BJ (cell line): ENCODE measurements around the gene BCAS1. TPM values are rescaled to one million over a fixed set of nuclear protein-coding genes. Genes with fewer than 3 reads are reported as not detected.
"Not testable (repeated sequence)": the region's sequence is repeated elsewhere in the genome, so short reads cannot be mapped to it uniquely, and the experiment has no call there.

ENCODE experiments used
- CTCF ChIA-PET: fragments of 350-600 bp; formaldehyde crosslinking; extraction: SDS; loops from one replicate; lab custom pipeline; 2021; ENCODE audit warnings: antibody characterized with exemption, inconsistent platforms; lab: Yijun Ruan, JAX
- POLR2A ChIA-PET: fragments of 300-600 bp; sonication (Branson Sonifier 250); formaldehyde crosslinking; extraction: SDS; loops from one replicate; lab custom pipeline; 2021; ENCODE audit warnings: antibody characterized with exemption; lab: Charles Lee
- DNase-seq: peaks from one replicate; pipeline ENCODE4 v3.0.0-alpha.2; 2011; ENCODE audit warnings: low read depth
- H3K27me3 ChIP-seq: 2 replicates; pipeline ENCODE4 v1.6.0; 2011; ENCODE audit warnings: low read length; ENCODE audit not compliant: control insufficient read depth, insufficient read depth
- H3K36me3 ChIP-seq: 2 replicates; pipeline ENCODE4 v1.5.1; 2011; ENCODE audit warnings: low read length; ENCODE audit not compliant: control insufficient read depth, insufficient read depth
- H3K4me3 ChIP-seq: 2 replicates; pipeline ENCODE4 v1.5.1; 2011; ENCODE audit warnings: low read depth, mild to moderate bottlenecking, control low read depth, low read length
- CTCF ChIP-seq: IDR thresholded peaks from 2 replicates; pipeline ENCODE4 v1.5.1; 2011; ENCODE audit warnings: low read depth, mild to moderate bottlenecking, control low read depth, inconsistent platforms, low read length, moderate library complexity; ENCODE audit not compliant: insufficient read depth
- polyA plus RNA-seq: library from polyadenylated mRNA; depleted of rRNA; stranded (reverse); fragments of >200 nt; gene quantifications from 2 replicates; pipeline ENCODE4 v1.2.3, GENCODE V29; 2011

Gene BCAS1
- polyA plus RNA-seq, 1 experiment, result not detected

- Histone ChIP-seq H3K36me3 (no peaks in the 10 kb centered on the region), H3K27me3 (no peaks in the 10 kb centered on the region), H3K4me3 (no peak overlapping the region)
- ChIA-PET POLR2A (interaction anchor here (0.6 kb wide), 1 partner anchor 80 kb away, joined by 3 read pairs; no protein-coding TSS in a partner anchor), CTCF (interaction anchor here (0.5 to 2.4 kb wide), 10 partner anchors 10 to 388 kb away, joined by 3 to 9 read pairs (median 4); no protein-coding TSS in a partner anchor)
- DNase-seq, result no peak
- TF ChIP-seq CTCF, result no peak
Measured at GRCh38 chr20:53935344-53936084, 134.9 kb downstream of the BCAS1 start.

GRCh38 chr20:53934421-53935343 is 135.7 kb downstream of the BCAS1 start:
- Histone ChIP-seq H3K4me3 (no peak overlapping the region), H3K36me3 (no peaks in the 10 kb centered on the region), H3K27me3 (no peaks in the 10 kb centered on the region)
- POLR2A ChIA-PET, result interaction anchor here (0.6 kb wide), 1 partner anchor 79 kb away, joined by 3 read pairs; no protein-coding TSS in a partner anchor
- peak; percentile 59 for DNase-seq
- no peak for TF ChIP-seq CTCF
- CTCF ChIA-PET, result interaction anchor here (1.0 to 2.4 kb wide), 8 partner anchors 9 to 387 kb away, joined by 3 to 9 read pairs (median 4); no protein-coding TSS in a partner anchor

- POLR2A ChIA-PET, result no interaction called here
- no peak for TF ChIP-seq CTCF
- CTCF ChIA-PET, result interaction anchor here (0.6 to 2.4 kb wide), 5 partner anchors 9 to 775 kb away, joined by 3 to 9 read pairs (median 3); no protein-coding TSS in a partner anchor
- Histone ChIP-seq H3K27me3 (no peaks in the 10 kb centered on the region), H3K4me3 (no peak overlapping the region), H3K36me3 (no peaks in the 10 kb centered on the region)
- DNase-seq, result no peak
Measured at GRCh38 chr20:53933232-53933846, 137.1 kb downstream of the BCAS1 start.

- POLR2A ChIA-PET, H3K27me3 ChIP-seq, DNase-seq, H3K4me3 ChIP-seq, H3K36me3 ChIP-seq: not testable (repeated sequence)
- CTCF ChIA-PET, result interaction anchor here (1.0 to 1.4 kb wide), 2 partner anchors 13 to 774 kb away, joined by 3 to 5 read pairs; no protein-coding TSS in a partner anchor
Measured at GRCh38 chr20:53932655-53933192, 137.7 kb downstream of the BCAS1 start.

GRCh38 chr20:53931597-53931996 is 138.8 kb downstream of the BCAS1 start:
- no peaks in the 10 kb centered on the region for H3K36me3 ChIP-seq
- POLR2A ChIA-PET, result no interaction called here
- H3K4me3 ChIP-seq, result no peak overlapping the region
- CTCF ChIA-PET, result interaction anchor here (0.7 to 1.8 kb wide), 2 partner anchors 8 to 37 kb away, joined by 3 to 5 read pairs; no protein-coding TSS in a partner anchor
- TF ChIP-seq CTCF, result no peak
- DNase-seq, result no peak
- no peaks in the 10 kb centered on the region for H3K27me3 ChIP-seq
